ENCODE results near the gene RARG. TPM values are rescaled to one million over a fixed set of nuclear protein-coding genes. Genes with fewer than 3 reads are reported as not detected.

RARG gene
- total RNA-seq, 4 donors from 2014 or later = 4.3 to 23.5 (median 13.2) TPM

GRCh38 chr12:53223389-53224060 is 8.5 kb downstream of the RARG start:
- TF ChIP-seq CTCF (IDR thresholded peaks at IDR 0.05) = no peak
- no peak for ATAC-seq (ENCODE audit: low FRiP score)
- no peak for DNase-seq (ENCODE audit: low spot score)

GRCh38 chr12:53222806-53223261 is 9.2 kb downstream of the RARG start:
- DNase-seq (ENCODE audit: low spot score) = no peak
- ATAC-seq (ENCODE audit: low FRiP score) = no peak

GRCh38 chr12:53222170-53222721 is 9.8 kb downstream of the RARG start:
- TF ChIP-seq CTCF (IDR thresholded peaks at IDR 0.05) = no peak
- DNase-seq (ENCODE audit: low spot score) (no peak), ATAC-seq (ENCODE audit: low FRiP score) (no peak)

More at GRCh38 chr12:53222806-53223261, 9.2 kb downstream of the RARG start:
- TF ChIP-seq CTCF (IDR thresholded peaks at IDR 0.05) = no peak

- ATAC-seq (ENCODE audit: low FRiP score) (peak; percentile 72), DNase-seq (ENCODE audit: low spot score) (no peak)
- TF ChIP-seq CTCF (IDR thresholded peaks at IDR 0.05) = no peak
Observed at GRCh38 chr12:53221203-53222080, 10.6 kb downstream of the RARG start.

- ATAC-seq (ENCODE audit: low FRiP score) = peak; percentile 73
- TF ChIP-seq CTCF (IDR thresholded peaks at IDR 0.05) = no peak
Observed at GRCh38 chr12:53220694-53221202, 11.3 kb downstream of the RARG start.

GRCh38 chr12:53219956-53220693 is 11.9 kb downstream of the RARG start:
- DNase-seq (ENCODE audit: low spot score) (no peak), ATAC-seq (ENCODE audit: low FRiP score) (no peak)
- TF ChIP-seq CTCF (IDR thresholded peaks at IDR 0.05) = no peak

More at GRCh38 chr12:53220694-53221202, 11.3 kb downstream of the RARG start:
- no peak for DNase-seq (ENCODE audit: low spot score)
